Neural progenitor cell (in vitro differentiated cells): Measurements from ENCODE around the gene SERPINA9.

Experiments used
- CTCF ChIP-seq: fragments of 200-600 bp; sonication (generic); IDR thresholded peaks from 2 replicates; pipeline ENCODE4 v1.5.1; 2017; ENCODE audit warnings: antibody characterized with exemption, mild to moderate bottlenecking
- EZH2 ChIP-seq: fragments of 200-600 bp; sonication (generic); IDR thresholded peaks from 2 replicates; pipeline ENCODE4 v1.6.1; 2017; ENCODE audit warnings: antibody characterized with exemption, mild to moderate bottlenecking, moderate library complexity
- EZH2phosphoT487 ChIP-seq: fragments of 200-600 bp; sonication (generic); IDR thresholded peaks from 2 replicates; pipeline ENCODE4 v1.6.1; 2017; ENCODE audit warnings: antibody characterized with exemption

GRCh38 chr14:94466706-94467370 is 9.2 kb downstream of the SERPINA9 start:
- TF ChIP-seq EZH2 (no peak), CTCF (no peak), EZH2phosphoT487 (no peak)
